Measurements from ENCODE around the gene FGB.

FGB gene

GRCh38 chr4:154616287-154616686, 53.5 kb downstream of the FGB start:
- FAIRE-seq (no peak), DNase-seq (ENCODE audit: extremely low spot score, insufficient read length, low read depth) (no peak)

GRCh38 chr4:154616731-154617130, 53.9 kb downstream of the FGB start:
- no peak for DNase-seq (ENCODE audit: extremely low spot score, insufficient read length, low read depth)
- FAIRE-seq, result peak; percentile 85

GRCh38 chr4:154617820-154618317, 55.1 kb downstream of the FGB start:
- no peak for DNase-seq (ENCODE audit: extremely low spot score, insufficient read length, low read depth)
- FAIRE-seq, result no peak

DNA sequence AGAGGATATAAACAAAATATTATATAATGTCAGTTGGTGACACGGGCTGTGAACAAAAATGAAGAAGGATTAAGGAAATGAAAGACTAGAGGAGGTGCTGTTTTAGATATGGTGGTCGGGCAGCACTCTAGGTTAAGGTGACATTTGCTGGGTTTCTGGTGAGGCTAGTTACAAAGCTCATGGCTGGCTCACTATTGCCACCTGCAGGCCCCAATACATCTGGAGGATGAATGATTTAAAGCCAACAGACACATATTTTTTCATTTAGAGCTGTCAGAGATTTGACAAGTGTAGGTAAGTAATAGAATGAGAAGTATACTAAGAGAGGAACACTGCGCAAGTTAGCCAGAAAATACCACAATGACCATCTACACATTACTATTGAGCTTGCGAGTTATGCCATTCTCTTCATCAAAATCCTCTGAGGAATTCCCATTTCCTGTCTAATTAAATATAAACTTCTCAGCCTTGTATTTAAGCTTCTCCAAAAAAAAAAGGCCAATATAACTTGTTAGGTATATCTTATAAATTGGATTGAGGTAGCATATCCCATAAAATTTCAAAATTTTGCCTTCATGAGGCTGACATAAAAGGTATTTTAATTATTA, 56.0 kb downstream of the FGB start:
- DNase-seq (ENCODE audit: extremely low spot score, insufficient read length, low read depth), result no peak
- peak; percentile 78 for FAIRE-seq

DNA sequence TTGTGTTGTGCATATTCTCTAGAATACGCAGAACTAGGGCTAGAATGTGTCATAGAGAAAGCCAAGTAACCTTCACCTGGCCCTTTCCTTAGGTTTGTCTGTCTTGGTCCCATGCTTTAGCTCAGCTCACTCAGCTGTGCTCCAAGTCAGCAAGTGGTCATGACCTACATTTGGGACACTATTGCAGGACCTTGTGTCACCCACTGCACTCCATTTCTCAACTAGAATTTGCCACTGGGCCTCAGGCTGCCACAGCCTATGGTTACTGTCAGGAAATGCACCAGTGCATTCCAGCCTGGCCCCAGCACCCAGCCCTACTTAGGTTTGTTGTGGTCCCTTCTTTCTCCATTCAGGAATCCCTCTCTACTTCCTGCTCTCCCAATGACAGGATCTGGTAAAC, 57.3 kb downstream of the FGB start:
- FAIRE-seq (no peak), DNase-seq (ENCODE audit: extremely low spot score, insufficient read length, low read depth) (no peak)

Data from GM18507 (cell line).